Mesothelial cell of epicardium (in vitro differentiated cells): ENCODE results near the gene AFF3. TPM values are rescaled to one million over a fixed set of nuclear protein-coding genes. Genes with fewer than 3 reads are reported as not detected.

Experiments
- DNase-seq, 2 experiments: peaks; one replicate each; pipeline ENCODE4 v3.0.0; 2021; ENCODE audit warnings: low spot score in 2 of 2; ENCODE audit not compliant: unreplicated experiment in 2 of 2
- H3K27ac Mint-ChIP-seq: 2 replicates; pipeline ENCODE4 v1.8.0; 2021; ENCODE audit warnings: mixed read lengths
- H3K27me3 Mint-ChIP-seq: 2 replicates; pipeline ENCODE4 v1.8.0; 2021; ENCODE audit warnings: low read depth, mixed read lengths
- H3K36me3 Mint-ChIP-seq: 2 replicates; pipeline ENCODE4 v1.8.0; 2021; ENCODE audit warnings: mixed read lengths
- H3K4me1 Mint-ChIP-seq: 2 replicates; pipeline ENCODE4 v1.8.0; 2021; ENCODE audit warnings: mixed read lengths
- H3K4me3 Mint-ChIP-seq: 2 replicates; pipeline ENCODE4 v1.8.0; 2021; ENCODE audit warnings: mild to moderate bottlenecking, moderate library complexity, mixed read lengths
- H3K9me3 Mint-ChIP-seq: 2 replicates; pipeline ENCODE4 v1.8.0; 2021; ENCODE audit warnings: mixed read lengths
- CTCF ChIP-seq: fragments of 200-600 bp; sonication (generic); IDR thresholded peaks from one replicate; pipeline ENCODE4 v1.5.0; 2021; ENCODE audit warnings: antibody characterized with exemption; ENCODE audit not compliant: unreplicated experiment
- total RNA-seq: library from RNA; stranded (reverse); gene quantifications from 3 replicates; pipeline ENCODE4 v1.2.1, GENCODE V29; 2021

AFF3 gene
- total RNA-seq, 1 donor from 2014 or later: 14.4 TPM

- Mint-ChIP-seq H3K27me3 (no peaks in the 10 kb centered on the region), H3K27ac (no peak overlapping the region), H3K4me1 (peaks cover 3% of the 10 kb centered on the region), H3K9me3 (no peaks in the 10 kb centered on the region), H3K36me3 (no peaks in the 10 kb centered on the region), H3K4me3 (no peak overlapping the region)
- DNase-seq: no peak
- TF ChIP-seq CTCF: no peak
Measured at GRCh38 chr2:99634234-99634633, 508.2 kb downstream of the AFF3 start.

- Mint-ChIP-seq H3K36me3 (no peaks in the 10 kb centered on the region), H3K4me3 (no peak overlapping the region), H3K9me3 (no peaks in the 10 kb centered on the region), H3K4me1 (peaks cover 3% of the 10 kb centered on the region), H3K27me3 (peaks cover 9% of the 10 kb centered on the region), H3K27ac (no peak overlapping the region)
- no peak for DNase-seq
- TF ChIP-seq CTCF: no peak
Measured at GRCh38 chr2:99631700-99632099, 510.7 kb downstream of the AFF3 start.

GRCh38 chr2:99629320-99629719, 513.1 kb downstream of the AFF3 start:
- Mint-ChIP-seq H3K36me3 (no peaks in the 10 kb centered on the region), H3K4me1 (peaks cover 4% of the 10 kb centered on the region), H3K27me3 (peaks cover 12% of the 10 kb centered on the region), H3K27ac (no peak overlapping the region), H3K9me3 (no peaks in the 10 kb centered on the region), H3K4me3 (no peak overlapping the region)
- no peak for TF ChIP-seq CTCF
- no peak for DNase-seq

GRCh38 chr2:99626158-99626557, 516.2 kb downstream of the AFF3 start:
- H3K27me3 Mint-ChIP-seq: peaks cover 12% of the 10 kb centered on the region
- no peak for TF ChIP-seq CTCF
- H3K9me3 Mint-ChIP-seq: no peaks in the 10 kb centered on the region
- peaks cover 17% of the 10 kb centered on the region for H3K4me1 Mint-ChIP-seq
- no peak for DNase-seq
- H3K36me3 Mint-ChIP-seq: no peaks in the 10 kb centered on the region
- no peak overlapping the region for H3K27ac Mint-ChIP-seq
- H3K4me3 Mint-ChIP-seq: no peak overlapping the region

- no peak for TF ChIP-seq CTCF
- Mint-ChIP-seq H3K9me3 (no peaks in the 10 kb centered on the region), H3K4me3 (no peak overlapping the region), H3K4me1 (peaks cover 17% of the 10 kb centered on the region), H3K27ac (no peak overlapping the region), H3K27me3 (peaks cover 12% of the 10 kb centered on the region), H3K36me3 (no peaks in the 10 kb centered on the region)
- no peak for DNase-seq
Measured at GRCh38 chr2:99624677-99625076, 517.7 kb downstream of the AFF3 start.

GRCh38 chr2:99623613-99624012, 518.8 kb downstream of the AFF3 start:
- no peak for TF ChIP-seq CTCF
- H3K27me3 Mint-ChIP-seq: peaks cover 12% of the 10 kb centered on the region
- peaks cover 17% of the 10 kb centered on the region for H3K4me1 Mint-ChIP-seq
- H3K9me3 Mint-ChIP-seq: no peaks in the 10 kb centered on the region
- H3K27ac Mint-ChIP-seq: no peak overlapping the region
- no peak overlapping the region for H3K4me3 Mint-ChIP-seq
- no peak for DNase-seq
- no peaks in the 10 kb centered on the region for H3K36me3 Mint-ChIP-seq
